IMR-90 (cell line): ENCODE results near the gene HSPG2. TPM values are rescaled to one million over a fixed set of nuclear protein-coding genes. Genes with fewer than 3 reads are reported as not detected.

Experiments
- ATAC-seq: fragments of 200-7000 bp; cut with Tn5 transposase; 2 replicates; pipeline ENCODE4 v1.9.1; 2020; ENCODE audit warnings: low read depth, mild to moderate bottlenecking, moderate library complexity
- BruUV-seq: library from RNA; stranded (reverse); fragments of 400-500 nt; replicated peaks from 2 replicates; lab custom pipeline; 2021; lab: Mats Ljungman, UMichigan
- CTCF ChIA-PET: fragments of 300-600 bp; formaldehyde crosslinking; extraction: SDS; loops from one replicate; lab custom pipeline; 2021; ENCODE audit warnings: antibody characterized with exemption; lab: Yijun Ruan, JAX
- POLR2A ChIA-PET: fragments of 300-600 bp; sonication (Branson Sonifier 250); formaldehyde crosslinking; loops from one replicate; lab custom pipeline; 2022; ENCODE audit warnings: antibody characterized with exemption; ENCODE audit not compliant: unreplicated experiment; lab: Charles Lee
- DNase-seq: peaks from one replicate; pipeline ENCODE4 v3.0.0; 2013
- H2AFZ ChIP-seq: replicated peaks from 2 replicates; pipeline ENCODE3; 2013; ENCODE audit warnings: low read length, mild to moderate bottlenecking; ENCODE audit not compliant: poor library complexity
- H2AK5ac ChIP-seq: 2 replicates; pipeline ENCODE4 v1.6.1; 2013; ENCODE audit warnings: low read depth, low read length, inconsistent platforms
- H2AK9ac ChIP-seq: replicated peaks from 2 replicates; pipeline ENCODE3; 2013; ENCODE audit warnings: mild to moderate bottlenecking, low read depth, low read length, moderate library complexity; ENCODE audit not compliant: poor library complexity
- H2BK120ac ChIP-seq: 2 replicates; pipeline ENCODE4 v1.6.1; 2013; ENCODE audit warnings: low read depth, low read length, inconsistent platforms
- H2BK15ac ChIP-seq: 3 replicates; pipeline ENCODE4 v1.6.1; 2013; ENCODE audit warnings: low read depth, low read length, inconsistent platforms
- H2BK20ac ChIP-seq: 2 replicates; pipeline ENCODE4 v1.6.1; 2013; ENCODE audit warnings: low read depth, mild to moderate bottlenecking, inconsistent platforms, low read length, moderate library complexity
- H2BK5ac ChIP-seq: 2 replicates; pipeline ENCODE4 v1.6.1; 2013; ENCODE audit warnings: mild to moderate bottlenecking, low read depth, low read length, inconsistent platforms; ENCODE audit not compliant: poor library complexity, severe bottlenecking
- H3K14ac ChIP-seq: replicated peaks from 2 replicates; pipeline ENCODE4 v1.6.1; 2013; ENCODE audit warnings: low read depth, low read length, inconsistent platforms
- H3K18ac ChIP-seq: 2 replicates; pipeline ENCODE4 v1.6.1; 2013; ENCODE audit warnings: low read depth, low read length, control low read depth
- H3K23ac ChIP-seq: 2 replicates; pipeline ENCODE4 v1.6.1; 2013; ENCODE audit warnings: low read depth, low read length, inconsistent platforms
- H3K27ac ChIP-seq: 2 replicates; pipeline ENCODE4 v1.5.1; 2013; ENCODE audit warnings: mild to moderate bottlenecking, control low read depth, low read length; ENCODE audit not compliant: insufficient read depth
- H3K27me3 ChIP-seq: 2 replicates; pipeline ENCODE4 v1.6.1; 2013; ENCODE audit warnings: low read length; ENCODE audit not compliant: control insufficient read depth, insufficient read depth
- H3K36me3 ChIP-seq: 2 replicates; pipeline ENCODE4 v1.6.1; 2013; ENCODE audit warnings: low read length, mixed read lengths; ENCODE audit not compliant: control insufficient read depth, insufficient read depth
- H3K4ac ChIP-seq: 2 replicates; pipeline ENCODE4 v1.6.1; 2013; ENCODE audit warnings: low read depth, low read length, inconsistent platforms
- H3K4me1 ChIP-seq: 2 replicates; pipeline ENCODE4 v1.6.1; 2013; ENCODE audit warnings: low read length, mixed read lengths; ENCODE audit not compliant: control insufficient read depth, insufficient read depth
- H3K4me2 ChIP-seq: 2 replicates; pipeline ENCODE4 v1.6.1; 2013; ENCODE audit warnings: low read depth, mild to moderate bottlenecking, control low read depth, low read length, moderate library complexity
- H3K4me3 ChIP-seq: 2 replicates; pipeline ENCODE4 v1.5.1; 2013; ENCODE audit warnings: low read depth, mild to moderate bottlenecking, control low read depth, low read length, moderate library complexity; ENCODE audit not compliant: insufficient read depth
- H3K56ac ChIP-seq: 2 replicates; pipeline ENCODE4 v1.6.1; 2013; ENCODE audit warnings: low read length, inconsistent platforms; ENCODE audit not compliant: insufficient read depth; ENCODE audit errors: extremely low read depth
- H3K79me1 ChIP-seq, 2 experiments: 2 replicates each; pipeline ENCODE4 v1.6.1; 2013; ENCODE audit warnings: low read length in 2 of 2, inconsistent platforms in 1 of 2, low read depth in 1 of 2
- H3K9ac ChIP-seq: 2 replicates; pipeline ENCODE4 v1.6.1; 2013; ENCODE audit warnings: low read depth, low read length, control low read depth
- H3K9me1 ChIP-seq: 2 replicates; pipeline ENCODE4 v1.6.1; 2013; ENCODE audit warnings: low read length, inconsistent platforms; ENCODE audit not compliant: insufficient read depth
- H3K9me3 ChIP-seq: 2 replicates; pipeline ENCODE4 v1.6.1; 2013; ENCODE audit warnings: low read length; ENCODE audit not compliant: control insufficient read depth, insufficient read depth
- H4K20me1 ChIP-seq: 2 replicates; pipeline ENCODE4 v1.6.1; 2013; ENCODE audit warnings: low read length, inconsistent platforms; ENCODE audit not compliant: insufficient read depth
- H4K5ac ChIP-seq: 2 replicates; pipeline ENCODE4 v1.6.1; 2013; ENCODE audit warnings: mild to moderate bottlenecking, low read depth, low read length, control low read depth
- H4K8ac ChIP-seq, 2 experiments: 2 replicates each; pipeline ENCODE4 v1.6.1; 2013; ENCODE audit warnings: low read depth in 2 of 2, low read length in 2 of 2, control low read depth in 1 of 2, inconsistent platforms in 1 of 2
- H4K91ac ChIP-seq: 2 replicates; pipeline ENCODE4 v1.6.1; 2013; ENCODE audit warnings: low read depth, low read length, inconsistent platforms; ENCODE audit not compliant: insufficient read depth
- BHLHE40 ChIP-seq: fragments of 150-350 bp; IDR thresholded peaks from 2 replicates; pipeline ENCODE4 v1.6.1; 2016; ENCODE audit warnings: mild to moderate bottlenecking, low read depth, low read length
- CEBPB ChIP-seq: IDR thresholded peaks from 2 replicates; pipeline ENCODE4 v1.6.1; 2012; ENCODE audit warnings: low read depth, low read length, improper control_type of control experiment
- CHD1 ChIP-seq: IDR thresholded peaks from 2 replicates; pipeline ENCODE4 v1.6.1; 2012; ENCODE audit warnings: low read depth, low read length, improper control_type of control experiment
- CTCF ChIP-seq: conservative IDR thresholded peaks from 2 replicates; pipeline ENCODE4 v1.5.1; 2012; ENCODE audit warnings: mild to moderate bottlenecking, low read depth, low read length, improper control_type of control experiment
- ELK1 ChIP-seq: fragments of 150-350 bp; IDR thresholded peaks from 2 replicates; pipeline ENCODE4 v1.6.1; 2016; ENCODE audit warnings: low read depth, mild to moderate bottlenecking, low read length, moderate library complexity, borderline replicate concordance
- FOS ChIP-seq: fragments of 150-350 bp; IDR thresholded peaks from 2 replicates; pipeline ENCODE4 v1.6.1; 2016; ENCODE audit warnings: low read depth, low read length
- MAFK ChIP-seq: IDR thresholded peaks from 2 replicates; pipeline ENCODE4 v1.6.1; 2012; ENCODE audit warnings: low read depth, low read length, improper control_type of control experiment
- MAZ ChIP-seq: IDR thresholded peaks from 2 replicates; pipeline ENCODE4 v1.6.1; 2012; ENCODE audit warnings: low read depth, mild to moderate bottlenecking, low read length, improper control_type of control experiment, moderate library complexity, borderline replicate concordance
- MXI1 ChIP-seq: IDR thresholded peaks from 2 replicates; pipeline ENCODE4 v1.6.1; 2012; ENCODE audit warnings: low read depth, mild to moderate bottlenecking, low read length, moderate library complexity, borderline replicate concordance
- NFE2L2 ChIP-seq: fragments of 150-350 bp; IDR thresholded peaks from 2 replicates; pipeline ENCODE4 v1.6.1; 2016; ENCODE audit warnings: low read depth, mild to moderate bottlenecking, low read length
- POLR2A ChIP-seq: IDR thresholded peaks from 2 replicates; pipeline ENCODE4 v1.6.1; 2012; ENCODE audit warnings: mild to moderate bottlenecking, low read depth, low read length
- RAD21 ChIP-seq: IDR thresholded peaks from 2 replicates; pipeline ENCODE4 v1.6.1; 2012; ENCODE audit warnings: low read length, improper control_type of control experiment
- RCOR1 ChIP-seq: IDR thresholded peaks from 2 replicates; pipeline ENCODE4 v1.6.1; 2012; ENCODE audit warnings: mild to moderate bottlenecking, low read length, improper control_type of control experiment; ENCODE audit not compliant: insufficient replicate concordance
- RFX5 ChIP-seq: IDR thresholded peaks from 2 replicates; pipeline ENCODE4 v1.8.0; 2012; ENCODE audit warnings: low read depth, mild to moderate bottlenecking, low read length, moderate library complexity
- SMC3 ChIP-seq: fragments of 150-350 bp; IDR thresholded peaks from 2 replicates; pipeline ENCODE4 v1.6.1; 2016; ENCODE audit warnings: low read depth, mild to moderate bottlenecking, antibody characterized with exemption, low read length, moderate library complexity
- USF2 ChIP-seq: fragments of 150-350 bp; IDR thresholded peaks from 2 replicates; pipeline ENCODE4 v1.6.1; 2017; ENCODE audit warnings: mild to moderate bottlenecking, antibody characterized with exemption, low read length, low read depth
- WGBS, 2 experiments: methylation state at CpG; one replicate each; pipeline versions ENCODE4 v1.1.5 to v1.1.7; 2013; ENCODE audit warnings: missing lambda C conversion rate in 2 of 2; ENCODE audit not compliant: insufficient read length in 1 of 2; ENCODE audit errors: extremely low coverage in 2 of 2; 5-methylcytosine and 5-hydroxymethylcytosine counted together
- dilution Hi-C: fragments of 300-500 bp; cut with HindIII; formaldehyde crosslinking; loops from one replicate; pipeline ENCODE4 v1.14.3; 2018; ENCODE audit warnings: low sequenced_read_pairs; ENCODE audit not compliant: unreplicated experiment
- in situ Hi-C: fragments of 300-500 bp; cut with MboI; formaldehyde crosslinking; loops from 3 replicates; pipeline ENCODE4 v1.14.3; 2019; ENCODE audit warnings: low sequenced_read_pairs, inconsistent platforms, mixed read lengths
- intact Hi-C: fragments of 100-400 bp; cut with micrococcal nuclease; formaldehyde crosslinking; loops from 2 replicates; pipeline ENCODE4 v1.10.0; 2022
- polyA plus RNA-seq, 3 experiments: library from polyadenylated mRNA; depleted of rRNA; stranded (reverse); fragments of >200 nt; gene quantifications; 2 replicates each; pipeline ENCODE4 v1.2.3, GENCODE V29; 2012; ENCODE audit warnings: low replicate concordance in 1 of 3
- total RNA-seq: library from RNA; depleted of rRNA; stranded (reverse); fragments of >200 nt; gene quantifications from 2 replicates; pipeline ENCODE4 v1.2.3, GENCODE V29; 2012

The HSPG2 gene
- total and polyA plus RNA-seq, 2 of the 4 experiments (the other 2 are of a cell fraction): 15.8 to 94.0 TPM

- Histone ChIP-seq H3K23ac (no peak overlapping the region), H3K36me3 (peaks cover 85% of the 10 kb centered on the region), H4K20me1 (peaks cover 7% of the 10 kb centered on the region), H2BK15ac (no peak overlapping the region), H3K79me1 (peaks cover 8 to 29% of the 10 kb centered on the region in 2 experiments), H4K8ac (no peak overlapping the region), H3K9me3 (no peaks in the 10 kb centered on the region), H2AFZ (no peak overlapping the region), H2AK5ac (no peak overlapping the region), H3K4me1 (peaks cover 6% of the 10 kb centered on the region), H2BK120ac (no peak overlapping the region), H2BK20ac (no peak overlapping the region), H4K91ac (no peak overlapping the region), H3K56ac (no peak overlapping the region), H3K14ac (no peak overlapping the region), H2BK5ac (no peak overlapping the region), H3K4ac (no peak overlapping the region), H3K18ac (no peak overlapping the region), H2AK9ac (no peak overlapping the region), H3K4me3 (no peak overlapping the region), H3K27ac (no peak overlapping the region), H3K27me3 (no peaks in the 10 kb centered on the region), H4K5ac (no peak overlapping the region), H3K9ac (no peak overlapping the region), H3K9me1 (peaks cover 6% of the 10 kb centered on the region), H3K4me2 (no peak overlapping the region)
- WGBS, 2 experiments: 77% methylated on average over 3 of the region's 14 CpGs; no CpG with 5 or more reads in 1 of the 2 experiments
- intact Hi-C loops: no loop called here
- ChIA-PET CTCF (no interaction called here), POLR2A (no interaction called here)
- dilution Hi-C loops: no loop called here
- DNase-seq: no peak
- TF ChIP-seq RAD21 (no peak), SMC3 (no peak), CTCF (no peak), FOS (no peak), RCOR1 (no peak), MAZ (no peak), CEBPB (no peak), ELK1 (no peak), NFE2L2 (no peak), RFX5 (no peak), MAFK (no peak), USF2 (no peak), CHD1 (no peak), POLR2A (no peak), BHLHE40 (no peak), MXI1 (no peak)
- ATAC-seq: no peak
- BruUV-seq: no TSS peak
- in situ Hi-C loops: no loop called here
Measured at GRCh38 chr1:21857142-21857839, 79.8 kb downstream of the HSPG2 start.
